ENCODE measurements around the gene ANAPC4.

- no peak for TF ChIP-seq EZH2 (IDR thresholded peaks at IDR 0.05; ENCODE audit: borderline replicate concordance, low read depth, low read length, poor library complexity, severe bottlenecking)
- TF ChIP-seq CTCF (conservative IDR thresholded peaks at IDR 0.05; ENCODE audit: low read depth, low read length), result no peak
These were observed 741 bp downstream of the ANAPC4 start for GRCh38 chr4:25377572-25378436.
